Colonic mucosa (tissue), 4 donors: ENCODE results near the gene TUBA4A. TPM values are rescaled to one million over a fixed set of nuclear protein-coding genes. Genes with fewer than 3 reads are reported as not detected.

Source experiments
- DNase-seq: peaks from one replicate; pipeline ENCODE4 v3.0.0-alpha.2; 2020
- H3K27ac ChIP-seq: fragments of 200-600 bp; one replicate; pipeline ENCODE4 v1.8.0; 2021
- H3K27me3 ChIP-seq: fragments of 200-600 bp; one replicate; pipeline ENCODE4 v1.8.0; 2021
- H3K36me3 ChIP-seq: fragments of 200-600 bp; one replicate; pipeline ENCODE4 v1.8.0; 2021
- H3K4me1 ChIP-seq: fragments of 200-600 bp; one replicate; pipeline ENCODE4 v1.8.0; 2021; ENCODE audit warnings: mild to moderate bottlenecking
- H3K4me3 ChIP-seq: fragments of 200-600 bp; one replicate; pipeline ENCODE4 v1.8.0; 2021
- H3K9ac ChIP-seq, 2 donors: one replicate each; pipeline ENCODE4 v1.7.0; 2013; ENCODE audit warnings: control low read depth in 2 of 2, low read depth in 2 of 2, low read length in 2 of 2
- H3K9me3 ChIP-seq: fragments of 200-600 bp; one replicate; pipeline ENCODE4 v1.8.0; 2021
- CTCF ChIP-seq: fragments of 200-600 bp; IDR thresholded peaks from one replicate; pipeline ENCODE4 v1.8.0; 2022; ENCODE audit warnings: antibody characterized with exemption, mild to moderate bottlenecking
- intact Hi-C: fragments of 100-400 bp; cut with DNase I; formaldehyde crosslinking; loops from one replicate; pipeline ENCODE4 v1.14.1; 2022
- total RNA-seq, 2 donors: library from RNA; stranded (reverse); fragmentation: NEBNext Ultra II Directional in 1 of 2; extraction: Animal tissue kit (Norgen Biotek cat#: 25700) in 1 of 2; gene quantifications; one replicate each; pipeline ENCODE4 v1.2.1, GENCODE V29; 2021
- donor health status: healthy.
- donor health status: DM: no; HTN: no; CAD: no.
- donor health status: DM: no; HTN: no; CAD: no.

Gene TUBA4A
- total RNA-seq, 2 donors from 2014 or later: 68.4 to 149 TPM

GRCh38 chr2:219293736-219294231 lies 40.1 kb upstream of the TUBA4A start:
- no peak overlapping the region for H3K9ac ChIP-seq
- H3K4me1 ChIP-seq: no peaks in the 10 kb centered on the region
- H3K9me3 ChIP-seq: no peaks in the 10 kb centered on the region
- H3K4me3 ChIP-seq: no peak overlapping the region
- H3K27me3 ChIP-seq: no peaks in the 10 kb centered on the region
- intact Hi-C loops: loop anchor here (10.0 kb wide), 1 partner anchor 69 kb away; the partner anchor contains the start of genes ANKZF1 and ATG9A
- no peak overlapping the region for H3K27ac ChIP-seq
- no peak for DNase-seq
- no peak for TF ChIP-seq CTCF
- H3K36me3 ChIP-seq: no peaks in the 10 kb centered on the region

- TF ChIP-seq CTCF: no peak
- intact Hi-C loops: loop anchor here (10.0 kb wide), 1 partner anchor 68 kb away; the partner anchor contains the start of genes ANKZF1 and ATG9A
Observed at GRCh38 chr2:219292616-219293015, 38.9 kb upstream of the TUBA4A start.

GRCh38 chr2:219291910-219292490 lies 38.3 kb upstream of the TUBA4A start:
- H3K27me3 ChIP-seq: no peaks in the 10 kb centered on the region
- TF ChIP-seq CTCF: no peak
- intact Hi-C loops: loop anchor here (10.0 kb wide), 1 partner anchor 67 kb away; the partner anchor contains the start of genes ANKZF1 and ATG9A
- no peak overlapping the region for H3K9ac ChIP-seq
- no peaks in the 10 kb centered on the region for H3K4me1 ChIP-seq
- H3K9me3 ChIP-seq: no peaks in the 10 kb centered on the region
- no peaks in the 10 kb centered on the region for H3K36me3 ChIP-seq
- no peak overlapping the region for H3K27ac ChIP-seq
- no peak for DNase-seq
- H3K4me3 ChIP-seq: no peak overlapping the region

More at GRCh38 chr2:219292616-219293015, 38.9 kb upstream of the TUBA4A start:
- Histone ChIP-seq H3K27me3 (no peaks in the 10 kb centered on the region), H3K9ac (no peak overlapping the region), H3K9me3 (no peaks in the 10 kb centered on the region), H3K4me1 (no peaks in the 10 kb centered on the region), H3K36me3 (no peaks in the 10 kb centered on the region), H3K27ac (no peak overlapping the region), H3K4me3 (no peak overlapping the region)
- no peak for DNase-seq

GRCh38 chr2:219291394-219291793 lies 37.7 kb upstream of the TUBA4A start:
- no peak overlapping the region for H3K4me3 ChIP-seq
- TF ChIP-seq CTCF: no peak
- H3K4me1 ChIP-seq: no peaks in the 10 kb centered on the region
- no peak overlapping the region for H3K9ac ChIP-seq
- intact Hi-C loops: loop anchor here (10.0 kb wide), 1 partner anchor 67 kb away; the partner anchor contains the start of genes ANKZF1 and ATG9A
- no peak for DNase-seq
- no peaks in the 10 kb centered on the region for H3K9me3 ChIP-seq
- no peak overlapping the region for H3K27ac ChIP-seq
- no peaks in the 10 kb centered on the region for H3K27me3 ChIP-seq
- H3K36me3 ChIP-seq: no peaks in the 10 kb centered on the region

- no peaks in the 10 kb centered on the region for H3K27me3 ChIP-seq
- DNase-seq: no peak
- no peak overlapping the region for H3K27ac ChIP-seq
- no peaks in the 10 kb centered on the region for H3K4me1 ChIP-seq
- no peak for TF ChIP-seq CTCF
- no peak overlapping the region for H3K9ac ChIP-seq
- no peaks in the 10 kb centered on the region for H3K36me3 ChIP-seq
- intact Hi-C loops: loop anchor here (10.0 kb wide), 1 partner anchor 66 kb away; the partner anchor contains the start of genes ANKZF1 and ATG9A
- H3K9me3 ChIP-seq: no peaks in the 10 kb centered on the region
- H3K4me3 ChIP-seq: no peak overlapping the region
Observed at GRCh38 chr2:219290381-219291171, 36.9 kb upstream of the TUBA4A start.
